IMR-90 (cell line): ENCODE measurements around the gene GTF2F2. TPM values are rescaled to one million over a fixed set of nuclear protein-coding genes. Genes with fewer than 3 reads are reported as not detected.

ENCODE experiments used
- ATAC-seq: fragments of 200-7000 bp; cut with Tn5 transposase; 2 replicates; pipeline ENCODE4 v1.9.1; 2020; ENCODE audit warnings: low read depth, mild to moderate bottlenecking, moderate library complexity
- BruUV-seq: library from RNA; stranded (reverse); fragments of 400-500 nt; replicated peaks from 2 replicates; lab custom pipeline; 2021; lab: Mats Ljungman, UMichigan
- CTCF ChIA-PET: fragments of 300-600 bp; formaldehyde crosslinking; extraction: SDS; loops from one replicate; lab custom pipeline; 2021; ENCODE audit warnings: antibody characterized with exemption; lab: Yijun Ruan, JAX
- POLR2A ChIA-PET: fragments of 300-600 bp; sonication (Branson Sonifier 250); formaldehyde crosslinking; loops from one replicate; lab custom pipeline; 2022; ENCODE audit warnings: antibody characterized with exemption; ENCODE audit not compliant: unreplicated experiment; lab: Charles Lee
- DNase-seq: peaks from one replicate; pipeline ENCODE4 v3.0.0; 2013
- H2AFZ ChIP-seq: replicated peaks from 2 replicates; pipeline ENCODE3; 2013; ENCODE audit warnings: low read length, mild to moderate bottlenecking; ENCODE audit not compliant: poor library complexity
- H2AK5ac ChIP-seq: 2 replicates; pipeline ENCODE4 v1.6.1; 2013; ENCODE audit warnings: low read depth, low read length, inconsistent platforms
- H2AK9ac ChIP-seq: replicated peaks from 2 replicates; pipeline ENCODE3; 2013; ENCODE audit warnings: mild to moderate bottlenecking, low read depth, low read length, moderate library complexity; ENCODE audit not compliant: poor library complexity
- H2BK120ac ChIP-seq: 2 replicates; pipeline ENCODE4 v1.6.1; 2013; ENCODE audit warnings: low read depth, low read length, inconsistent platforms
- H2BK15ac ChIP-seq: 3 replicates; pipeline ENCODE4 v1.6.1; 2013; ENCODE audit warnings: low read depth, low read length, inconsistent platforms
- H2BK20ac ChIP-seq: 2 replicates; pipeline ENCODE4 v1.6.1; 2013; ENCODE audit warnings: low read depth, mild to moderate bottlenecking, inconsistent platforms, low read length, moderate library complexity
- H2BK5ac ChIP-seq: 2 replicates; pipeline ENCODE4 v1.6.1; 2013; ENCODE audit warnings: mild to moderate bottlenecking, low read depth, low read length, inconsistent platforms; ENCODE audit not compliant: poor library complexity, severe bottlenecking
- H3K14ac ChIP-seq: replicated peaks from 2 replicates; pipeline ENCODE4 v1.6.1; 2013; ENCODE audit warnings: low read depth, low read length, inconsistent platforms
- H3K18ac ChIP-seq: 2 replicates; pipeline ENCODE4 v1.6.1; 2013; ENCODE audit warnings: low read depth, low read length, control low read depth
- H3K23ac ChIP-seq: 2 replicates; pipeline ENCODE4 v1.6.1; 2013; ENCODE audit warnings: low read depth, low read length, inconsistent platforms
- H3K27ac ChIP-seq: 2 replicates; pipeline ENCODE4 v1.5.1; 2013; ENCODE audit warnings: mild to moderate bottlenecking, control low read depth, low read length; ENCODE audit not compliant: insufficient read depth
- H3K27me3 ChIP-seq: 2 replicates; pipeline ENCODE4 v1.6.1; 2013; ENCODE audit warnings: low read length; ENCODE audit not compliant: control insufficient read depth, insufficient read depth
- H3K36me3 ChIP-seq: 2 replicates; pipeline ENCODE4 v1.6.1; 2013; ENCODE audit warnings: low read length, mixed read lengths; ENCODE audit not compliant: control insufficient read depth, insufficient read depth
- H3K4ac ChIP-seq: 2 replicates; pipeline ENCODE4 v1.6.1; 2013; ENCODE audit warnings: low read depth, low read length, inconsistent platforms
- H3K4me1 ChIP-seq: 2 replicates; pipeline ENCODE4 v1.6.1; 2013; ENCODE audit warnings: low read length, mixed read lengths; ENCODE audit not compliant: control insufficient read depth, insufficient read depth
- H3K4me2 ChIP-seq: 2 replicates; pipeline ENCODE4 v1.6.1; 2013; ENCODE audit warnings: low read depth, mild to moderate bottlenecking, control low read depth, low read length, moderate library complexity
- H3K4me3 ChIP-seq: 2 replicates; pipeline ENCODE4 v1.5.1; 2013; ENCODE audit warnings: low read depth, mild to moderate bottlenecking, control low read depth, low read length, moderate library complexity; ENCODE audit not compliant: insufficient read depth
- H3K56ac ChIP-seq: 2 replicates; pipeline ENCODE4 v1.6.1; 2013; ENCODE audit warnings: low read length, inconsistent platforms; ENCODE audit not compliant: insufficient read depth; ENCODE audit errors: extremely low read depth
- H3K79me1 ChIP-seq, 2 experiments: 2 replicates each; pipeline ENCODE4 v1.6.1; 2013; ENCODE audit warnings: low read length in 2 of 2, inconsistent platforms in 1 of 2, low read depth in 1 of 2
- H3K9ac ChIP-seq: 2 replicates; pipeline ENCODE4 v1.6.1; 2013; ENCODE audit warnings: low read depth, low read length, control low read depth
- H3K9me1 ChIP-seq: 2 replicates; pipeline ENCODE4 v1.6.1; 2013; ENCODE audit warnings: low read length, inconsistent platforms; ENCODE audit not compliant: insufficient read depth
- H3K9me3 ChIP-seq: 2 replicates; pipeline ENCODE4 v1.6.1; 2013; ENCODE audit warnings: low read length; ENCODE audit not compliant: control insufficient read depth, insufficient read depth
- H4K20me1 ChIP-seq: 2 replicates; pipeline ENCODE4 v1.6.1; 2013; ENCODE audit warnings: low read length, inconsistent platforms; ENCODE audit not compliant: insufficient read depth
- H4K5ac ChIP-seq: 2 replicates; pipeline ENCODE4 v1.6.1; 2013; ENCODE audit warnings: mild to moderate bottlenecking, low read depth, low read length, control low read depth
- H4K8ac ChIP-seq, 2 experiments: 2 replicates each; pipeline ENCODE4 v1.6.1; 2013; ENCODE audit warnings: low read depth in 2 of 2, low read length in 2 of 2, control low read depth in 1 of 2, inconsistent platforms in 1 of 2
- H4K91ac ChIP-seq: 2 replicates; pipeline ENCODE4 v1.6.1; 2013; ENCODE audit warnings: low read depth, low read length, inconsistent platforms; ENCODE audit not compliant: insufficient read depth
- BHLHE40 ChIP-seq: fragments of 150-350 bp; IDR thresholded peaks from 2 replicates; pipeline ENCODE4 v1.6.1; 2016; ENCODE audit warnings: mild to moderate bottlenecking, low read depth, low read length
- CEBPB ChIP-seq: IDR thresholded peaks from 2 replicates; pipeline ENCODE4 v1.6.1; 2012; ENCODE audit warnings: low read depth, low read length, improper control_type of control experiment
- CHD1 ChIP-seq: IDR thresholded peaks from 2 replicates; pipeline ENCODE4 v1.6.1; 2012; ENCODE audit warnings: low read depth, low read length, improper control_type of control experiment
- FOS ChIP-seq: fragments of 150-350 bp; IDR thresholded peaks from 2 replicates; pipeline ENCODE4 v1.6.1; 2016; ENCODE audit warnings: low read depth, low read length
- MAFK ChIP-seq: IDR thresholded peaks from 2 replicates; pipeline ENCODE4 v1.6.1; 2012; ENCODE audit warnings: low read depth, low read length, improper control_type of control experiment
- MAZ ChIP-seq: IDR thresholded peaks from 2 replicates; pipeline ENCODE4 v1.6.1; 2012; ENCODE audit warnings: low read depth, mild to moderate bottlenecking, low read length, improper control_type of control experiment, moderate library complexity, borderline replicate concordance
- MXI1 ChIP-seq: IDR thresholded peaks from 2 replicates; pipeline ENCODE4 v1.6.1; 2012; ENCODE audit warnings: low read depth, mild to moderate bottlenecking, low read length, moderate library complexity, borderline replicate concordance
- NFE2L2 ChIP-seq: fragments of 150-350 bp; IDR thresholded peaks from 2 replicates; pipeline ENCODE4 v1.6.1; 2016; ENCODE audit warnings: low read depth, mild to moderate bottlenecking, low read length
- RAD21 ChIP-seq: IDR thresholded peaks from 2 replicates; pipeline ENCODE4 v1.6.1; 2012; ENCODE audit warnings: low read length, improper control_type of control experiment
- RCOR1 ChIP-seq: IDR thresholded peaks from 2 replicates; pipeline ENCODE4 v1.6.1; 2012; ENCODE audit warnings: mild to moderate bottlenecking, low read length, improper control_type of control experiment; ENCODE audit not compliant: insufficient replicate concordance
- RFX5 ChIP-seq: IDR thresholded peaks from 2 replicates; pipeline ENCODE4 v1.8.0; 2012; ENCODE audit warnings: low read depth, mild to moderate bottlenecking, low read length, moderate library complexity
- SMC3 ChIP-seq: fragments of 150-350 bp; IDR thresholded peaks from 2 replicates; pipeline ENCODE4 v1.6.1; 2016; ENCODE audit warnings: low read depth, mild to moderate bottlenecking, antibody characterized with exemption, low read length, moderate library complexity
- WGBS, 2 experiments: methylation state at CpG; one replicate each; pipeline versions ENCODE4 v1.1.5 to v1.1.7; 2013; ENCODE audit warnings: missing lambda C conversion rate in 2 of 2; ENCODE audit not compliant: insufficient read length in 1 of 2; ENCODE audit errors: extremely low coverage in 2 of 2; 5-methylcytosine and 5-hydroxymethylcytosine counted together
- dilution Hi-C: fragments of 300-500 bp; cut with HindIII; formaldehyde crosslinking; loops from one replicate; pipeline ENCODE4 v1.14.3; 2018; ENCODE audit warnings: low sequenced_read_pairs; ENCODE audit not compliant: unreplicated experiment
- in situ Hi-C: fragments of 300-500 bp; cut with MboI; formaldehyde crosslinking; loops from 3 replicates; pipeline ENCODE4 v1.14.3; 2019; ENCODE audit warnings: low sequenced_read_pairs, inconsistent platforms, mixed read lengths
- intact Hi-C: fragments of 100-400 bp; cut with micrococcal nuclease; formaldehyde crosslinking; loops from 2 replicates; pipeline ENCODE4 v1.10.0; 2022
- polyA plus RNA-seq, 3 experiments: library from polyadenylated mRNA; depleted of rRNA; stranded (reverse); fragments of >200 nt; gene quantifications; 2 replicates each; pipeline ENCODE4 v1.2.3, GENCODE V29; 2012; ENCODE audit warnings: low replicate concordance in 1 of 3
- total RNA-seq: library from RNA; depleted of rRNA; stranded (reverse); fragments of >200 nt; gene quantifications from 2 replicates; pipeline ENCODE4 v1.2.3, GENCODE V29; 2012
- TF ChIP-seq, protein P1 (sequence below): fragments of 150-350 bp; IDR thresholded peaks from 2 replicates; pipeline ENCODE4 v1.6.1; 2016; ENCODE audit warnings: low read depth, mild to moderate bottlenecking, low read length, moderate library complexity, borderline replicate concordance
- TF ChIP-seq, protein P2 (sequence below): conservative IDR thresholded peaks from 2 replicates; pipeline ENCODE4 v1.5.1; 2012; ENCODE audit warnings: mild to moderate bottlenecking, low read depth, low read length, improper control_type of control experiment
- TF ChIP-seq, protein P3 (sequence below): fragments of 150-350 bp; IDR thresholded peaks from 2 replicates; pipeline ENCODE4 v1.6.1; 2017; ENCODE audit warnings: mild to moderate bottlenecking, antibody characterized with exemption, low read length, low read depth

Gene GTF2F2
- total and polyA plus RNA-seq, 2 of the 4 experiments (the other 2 are of a cell fraction), result 16.5 to 21.0 TPM

DNA sequence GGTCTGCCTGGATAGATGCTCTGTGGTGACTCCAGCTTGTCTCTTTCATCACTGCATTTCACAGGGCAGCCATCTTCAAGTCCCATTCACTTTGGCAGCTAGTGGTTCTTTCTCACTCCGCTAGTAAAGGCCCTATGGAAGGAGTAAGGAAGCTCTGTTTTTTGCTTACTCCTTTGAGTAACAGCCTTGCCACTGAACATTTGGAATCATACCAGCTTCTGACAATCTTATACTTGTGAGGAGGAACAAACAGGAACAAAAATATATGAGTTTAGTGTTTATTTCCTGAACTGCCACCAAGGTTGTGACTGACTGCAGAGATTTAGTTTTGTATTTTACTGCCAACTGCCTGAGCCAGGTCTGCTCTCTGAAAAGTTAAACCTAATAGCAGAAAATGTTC, 41.9 kb downstream of the GTF2F2 start:
- Histone ChIP-seq H3K27me3 (no peaks in the 10 kb centered on the region), H3K23ac (0 out of 2 replicates have a peak overlapping the region, but pooled peaks have one; percentile 22), H4K8ac (peak overlapping the region; percentile 44 to 67; a peak in 2 of 4 replicates), H3K4me2 (peak overlapping the region; percentile 30; the same call in 1 of the 2 replicates), H2BK20ac (peak overlapping the region; percentile 79), H3K9me1 (peaks cover 4% of the 10 kb centered on the region; the same call in 1 of the 2 replicates), H4K20me1 (no peaks in the 10 kb centered on the region), H3K56ac (peak overlapping the region; percentile 48), H4K5ac (peak overlapping the region; percentile 87), H2AK5ac (peak overlapping the region; percentile 52), H3K79me1 (peaks cover 13 to 33% of the 10 kb centered on the region in 2 experiments; a peak in 3 of 4 replicates), H3K4me1 (peaks cover 11% of the 10 kb centered on the region), H2AK9ac (peak overlapping the region; percentile 20), H2BK15ac (peak overlapping the region; percentile 90; the same call in 2 of the 3 replicates), H3K4ac (peak overlapping the region; percentile 89), H3K18ac (peak overlapping the region; percentile 96), H2BK5ac (peak overlapping the region; percentile 89), H2AFZ (no peak overlapping the region), H2BK120ac (peak overlapping the region; percentile 82), H3K9me3 (no peaks in the 10 kb centered on the region), H3K14ac (peak overlapping the region; percentile 76), H3K36me3 (peaks cover 9% of the 10 kb centered on the region), H3K9ac (peak overlapping the region; percentile 28; the same call in 1 of the 2 replicates), H3K27ac (peak overlapping the region; percentile 90), H4K91ac (peak overlapping the region; percentile 87), H3K4me3 (no peak overlapping the region)
- intact Hi-C loops, result no loop called here
- ATAC-seq, result peak; percentile 30
- POLR2A ChIA-PET, result no interaction called here
- in situ Hi-C loops, result no loop called here
- CTCF ChIA-PET, result interaction anchor here (0.6 kb wide), 1 partner anchor 8 kb away, joined by 3 read pairs; no protein-coding TSS in a partner anchor
- TF ChIP-seq CHD1 (no peak), RAD21 (no peak), RFX5 (no peak), RCOR1 (no peak), MXI1 (no peak), MAZ (no peak), NFE2L2 (no peak), FOS (no peak), SMC3 (no peak), BHLHE40 (no peak), CEBPB (no peak), MAFK (no peak)
- TF ChIP-seq, protein P1, sequence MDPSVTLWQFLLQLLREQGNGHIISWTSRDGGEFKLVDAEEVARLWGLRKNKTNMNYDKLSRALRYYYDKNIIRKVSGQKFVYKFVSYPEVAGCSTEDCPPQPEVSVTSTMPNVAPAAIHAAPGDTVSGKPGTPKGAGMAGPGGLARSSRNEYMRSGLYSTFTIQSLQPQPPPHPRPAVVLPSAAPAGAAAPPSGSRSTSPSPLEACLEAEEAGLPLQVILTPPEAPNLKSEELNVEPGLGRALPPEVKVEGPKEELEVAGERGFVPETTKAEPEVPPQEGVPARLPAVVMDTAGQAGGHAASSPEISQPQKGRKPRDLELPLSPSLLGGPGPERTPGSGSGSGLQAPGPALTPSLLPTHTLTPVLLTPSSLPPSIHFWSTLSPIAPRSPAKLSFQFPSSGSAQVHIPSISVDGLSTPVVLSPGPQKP, result no peak
- TF ChIP-seq, protein P2, sequence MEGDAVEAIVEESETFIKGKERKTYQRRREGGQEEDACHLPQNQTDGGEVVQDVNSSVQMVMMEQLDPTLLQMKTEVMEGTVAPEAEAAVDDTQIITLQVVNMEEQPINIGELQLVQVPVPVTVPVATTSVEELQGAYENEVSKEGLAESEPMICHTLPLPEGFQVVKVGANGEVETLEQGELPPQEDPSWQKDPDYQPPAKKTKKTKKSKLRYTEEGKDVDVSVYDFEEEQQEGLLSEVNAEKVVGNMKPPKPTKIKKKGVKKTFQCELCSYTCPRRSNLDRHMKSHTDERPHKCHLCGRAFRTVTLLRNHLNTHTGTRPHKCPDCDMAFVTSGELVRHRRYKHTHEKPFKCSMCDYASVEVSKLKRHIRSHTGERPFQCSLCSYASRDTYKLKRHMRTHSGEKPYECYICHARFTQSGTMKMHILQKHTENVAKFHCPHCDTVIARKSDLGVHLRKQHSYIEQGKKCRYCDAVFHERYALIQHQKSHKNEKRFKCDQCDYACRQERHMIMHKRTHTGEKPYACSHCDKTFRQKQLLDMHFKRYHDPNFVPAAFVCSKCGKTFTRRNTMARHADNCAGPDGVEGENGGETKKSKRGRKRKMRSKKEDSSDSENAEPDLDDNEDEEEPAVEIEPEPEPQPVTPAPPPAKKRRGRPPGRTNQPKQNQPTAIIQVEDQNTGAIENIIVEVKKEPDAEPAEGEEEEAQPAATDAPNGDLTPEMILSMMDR, result no peak
- TF ChIP-seq, protein P3, sequence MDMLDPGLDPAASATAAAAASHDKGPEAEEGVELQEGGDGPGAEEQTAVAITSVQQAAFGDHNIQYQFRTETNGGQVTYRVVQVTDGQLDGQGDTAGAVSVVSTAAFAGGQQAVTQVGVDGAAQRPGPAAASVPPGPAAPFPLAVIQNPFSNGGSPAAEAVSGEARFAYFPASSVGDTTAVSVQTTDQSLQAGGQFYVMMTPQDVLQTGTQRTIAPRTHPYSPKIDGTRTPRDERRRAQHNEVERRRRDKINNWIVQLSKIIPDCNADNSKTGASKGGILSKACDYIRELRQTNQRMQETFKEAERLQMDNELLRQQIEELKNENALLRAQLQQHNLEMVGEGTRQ, result no peak
- no TSS peak for BruUV-seq
- peak; percentile 44 for DNase-seq
- dilution Hi-C loops, result no loop called here
- WGBS, 2 experiments, result no CpG with 5 or more reads among the region's 1 CpG
